Coronary artery (tissue), 2 donors: ENCODE results near the gene PUM2.

ENCODE experiments used
- DNase-seq: peaks from one replicate; pipeline ENCODE4 v3.0.0-alpha.2; 2017; ENCODE audit warnings: low spot score
- H3K27ac ChIP-seq, 2 donors: fragments of 200-600 bp; sonication (generic); one replicate each; pipeline ENCODE4 v1.5.1; 2016 to 2019
- H3K4me3 ChIP-seq: fragments of 200-600 bp; sonication (generic); 2 replicates; pipeline ENCODE4 v1.5.1; 2016; ENCODE audit warnings: mild to moderate bottlenecking, moderate library complexity
- TF ChIP-seq, protein P1 (sequence below): fragments of 200-600 bp; sonication (generic); IDR thresholded peaks from one replicate; pipeline ENCODE4 v1.5.1; 2019; ENCODE audit warnings: antibody characterized with exemption

PUM2 gene

DNA sequence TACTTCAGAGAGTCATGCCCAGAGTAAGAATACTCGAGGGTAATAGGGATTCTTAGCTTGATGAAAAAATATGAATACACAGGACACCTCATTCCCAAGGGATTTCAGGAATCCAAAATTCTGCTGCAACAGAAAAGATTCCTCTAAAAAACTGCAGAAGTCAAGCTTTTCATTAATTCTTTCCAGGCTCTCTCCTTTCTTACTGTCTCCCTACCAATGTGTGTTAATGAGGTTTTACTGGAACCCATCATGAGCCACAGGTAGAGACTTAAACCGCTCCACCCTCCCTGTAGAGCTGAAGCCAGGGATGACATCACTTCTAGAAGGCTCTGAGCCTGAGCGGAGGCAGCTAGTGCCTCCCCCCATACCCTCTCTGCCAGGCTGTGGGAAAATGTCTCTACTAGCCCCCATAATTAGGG, 129.1 kb downstream of the PUM2 start:
- no peak for DNase-seq
- Histone ChIP-seq H3K4me3 (no peak overlapping the region), H3K27ac (no peak overlapping the region)
- TF ChIP-seq, protein P1, sequence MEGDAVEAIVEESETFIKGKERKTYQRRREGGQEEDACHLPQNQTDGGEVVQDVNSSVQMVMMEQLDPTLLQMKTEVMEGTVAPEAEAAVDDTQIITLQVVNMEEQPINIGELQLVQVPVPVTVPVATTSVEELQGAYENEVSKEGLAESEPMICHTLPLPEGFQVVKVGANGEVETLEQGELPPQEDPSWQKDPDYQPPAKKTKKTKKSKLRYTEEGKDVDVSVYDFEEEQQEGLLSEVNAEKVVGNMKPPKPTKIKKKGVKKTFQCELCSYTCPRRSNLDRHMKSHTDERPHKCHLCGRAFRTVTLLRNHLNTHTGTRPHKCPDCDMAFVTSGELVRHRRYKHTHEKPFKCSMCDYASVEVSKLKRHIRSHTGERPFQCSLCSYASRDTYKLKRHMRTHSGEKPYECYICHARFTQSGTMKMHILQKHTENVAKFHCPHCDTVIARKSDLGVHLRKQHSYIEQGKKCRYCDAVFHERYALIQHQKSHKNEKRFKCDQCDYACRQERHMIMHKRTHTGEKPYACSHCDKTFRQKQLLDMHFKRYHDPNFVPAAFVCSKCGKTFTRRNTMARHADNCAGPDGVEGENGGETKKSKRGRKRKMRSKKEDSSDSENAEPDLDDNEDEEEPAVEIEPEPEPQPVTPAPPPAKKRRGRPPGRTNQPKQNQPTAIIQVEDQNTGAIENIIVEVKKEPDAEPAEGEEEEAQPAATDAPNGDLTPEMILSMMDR, result no peak

DNA sequence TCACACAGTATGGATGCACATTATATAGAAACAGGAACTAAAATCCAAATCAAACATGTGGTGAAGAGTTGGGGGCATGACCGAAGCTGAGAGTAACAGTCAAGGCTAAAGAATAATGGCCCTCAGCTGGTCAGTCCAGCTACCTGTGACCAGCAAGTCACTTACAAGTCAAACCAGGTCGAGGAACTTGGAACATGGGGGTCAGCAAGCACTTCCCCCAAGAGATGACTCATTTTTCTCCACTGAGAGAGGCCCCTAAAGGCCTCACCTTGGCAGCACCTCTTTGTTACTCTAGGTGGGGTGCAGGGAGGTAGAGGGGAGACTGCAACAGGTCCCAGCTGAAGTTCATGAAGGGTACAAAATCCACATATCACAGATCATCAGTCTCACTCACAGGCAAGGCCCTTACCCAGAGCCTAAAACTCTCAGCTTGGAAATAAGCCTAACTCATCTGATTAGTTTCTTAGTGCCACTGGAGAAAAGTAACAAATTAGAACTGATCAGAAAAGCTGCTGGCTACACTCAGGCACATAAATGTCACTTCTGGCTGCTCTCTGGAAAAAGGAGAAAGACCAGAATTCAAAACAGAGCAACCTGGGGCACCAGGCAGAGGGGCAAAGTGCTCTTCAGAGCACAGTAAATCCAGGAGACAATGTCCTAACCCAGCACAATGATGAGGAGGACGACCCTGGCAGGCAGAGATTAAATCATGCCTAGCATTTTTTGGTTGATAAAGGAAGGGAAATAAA, 129.7 kb downstream of the PUM2 start:
- H3K4me3 ChIP-seq, result no peak overlapping the region
- H3K27ac ChIP-seq, result no peak overlapping the region

DNA sequence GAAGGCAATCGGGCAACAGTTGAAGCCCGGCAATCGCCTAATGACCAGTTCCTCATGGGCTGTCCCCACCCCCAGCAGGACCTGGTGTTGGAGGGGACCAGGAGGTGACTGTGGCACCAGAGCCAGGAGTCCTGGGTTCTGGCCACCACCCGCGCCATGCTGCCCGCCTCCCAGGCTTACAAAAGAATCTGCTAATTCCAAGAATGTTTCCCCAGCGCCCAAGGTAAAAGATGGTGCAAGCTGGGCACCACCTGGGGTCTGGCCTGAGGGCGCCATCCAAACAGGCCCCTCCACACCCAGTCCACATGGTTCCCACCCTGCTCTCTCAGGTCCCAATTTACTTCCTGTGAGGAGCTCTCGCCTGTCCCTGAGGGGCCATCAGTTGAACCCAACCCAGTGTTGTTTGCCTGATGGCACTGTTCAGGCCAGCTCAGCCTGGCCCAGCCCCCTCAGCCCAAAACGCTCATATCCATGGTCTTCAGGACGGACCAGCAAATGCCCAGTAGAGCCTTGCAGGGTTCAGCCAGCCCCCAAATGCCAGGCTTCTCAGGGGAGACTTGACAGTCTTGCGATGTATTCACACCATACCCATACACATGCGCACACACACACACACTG, 130.8 kb downstream of the PUM2 start:
- no peak for DNase-seq
- Histone ChIP-seq H3K4me3 (no peak overlapping the region), H3K27ac (no peak overlapping the region)
- TF ChIP-seq, protein P1, result no peak

More for the DNA sequence above, 129.7 kb downstream of the PUM2 start:
- DNase-seq, result no peak
- TF ChIP-seq, protein P1, result no peak

DNA sequence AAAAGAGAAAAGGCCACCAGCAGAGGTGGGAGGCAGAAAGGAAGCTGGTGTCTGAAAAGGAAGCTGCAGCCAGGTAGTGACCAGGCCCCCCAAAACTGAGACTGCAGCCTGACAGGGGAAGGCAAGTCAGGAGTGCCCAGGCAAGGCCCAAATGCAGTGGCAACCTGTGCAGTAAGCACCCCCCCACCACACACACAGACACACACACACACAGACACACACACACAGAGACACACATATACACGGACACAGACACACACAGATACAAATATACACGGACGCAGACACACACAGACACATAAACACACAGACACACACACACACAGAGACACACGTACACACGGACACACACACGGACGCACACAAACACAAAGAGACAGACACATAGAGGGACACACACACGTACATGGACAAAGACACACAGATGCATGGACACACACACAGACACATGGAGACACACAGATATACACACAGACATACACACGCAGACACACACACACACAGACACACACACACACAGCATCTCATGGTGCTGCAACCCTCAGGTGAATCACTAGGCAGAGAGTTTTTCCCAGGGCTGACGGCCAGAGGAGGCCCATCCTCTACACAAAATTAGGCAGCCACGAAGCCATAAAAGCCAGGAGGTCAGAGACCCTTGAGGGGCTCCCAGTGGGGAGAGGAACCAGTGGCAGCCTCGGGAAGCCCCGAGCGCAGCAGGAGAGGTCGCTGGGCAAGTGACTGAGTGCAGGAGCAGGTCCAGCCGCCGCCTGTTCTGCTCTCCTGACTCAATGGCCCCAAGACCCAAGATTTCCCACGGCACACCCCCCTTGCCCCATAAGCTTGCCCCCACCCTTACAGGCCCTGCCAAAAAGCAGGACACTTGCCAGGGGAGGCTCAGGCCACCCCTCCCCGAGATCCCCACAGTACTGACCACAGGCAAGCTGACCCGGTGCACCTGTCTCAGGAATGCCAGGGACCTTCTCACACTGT, 132.0 kb downstream of the PUM2 start:
- no peak for DNase-seq
- no peak overlapping the region for H3K4me3 ChIP-seq
- no peak overlapping the region for H3K27ac ChIP-seq
- TF ChIP-seq, protein P1, result no peak

DNA sequence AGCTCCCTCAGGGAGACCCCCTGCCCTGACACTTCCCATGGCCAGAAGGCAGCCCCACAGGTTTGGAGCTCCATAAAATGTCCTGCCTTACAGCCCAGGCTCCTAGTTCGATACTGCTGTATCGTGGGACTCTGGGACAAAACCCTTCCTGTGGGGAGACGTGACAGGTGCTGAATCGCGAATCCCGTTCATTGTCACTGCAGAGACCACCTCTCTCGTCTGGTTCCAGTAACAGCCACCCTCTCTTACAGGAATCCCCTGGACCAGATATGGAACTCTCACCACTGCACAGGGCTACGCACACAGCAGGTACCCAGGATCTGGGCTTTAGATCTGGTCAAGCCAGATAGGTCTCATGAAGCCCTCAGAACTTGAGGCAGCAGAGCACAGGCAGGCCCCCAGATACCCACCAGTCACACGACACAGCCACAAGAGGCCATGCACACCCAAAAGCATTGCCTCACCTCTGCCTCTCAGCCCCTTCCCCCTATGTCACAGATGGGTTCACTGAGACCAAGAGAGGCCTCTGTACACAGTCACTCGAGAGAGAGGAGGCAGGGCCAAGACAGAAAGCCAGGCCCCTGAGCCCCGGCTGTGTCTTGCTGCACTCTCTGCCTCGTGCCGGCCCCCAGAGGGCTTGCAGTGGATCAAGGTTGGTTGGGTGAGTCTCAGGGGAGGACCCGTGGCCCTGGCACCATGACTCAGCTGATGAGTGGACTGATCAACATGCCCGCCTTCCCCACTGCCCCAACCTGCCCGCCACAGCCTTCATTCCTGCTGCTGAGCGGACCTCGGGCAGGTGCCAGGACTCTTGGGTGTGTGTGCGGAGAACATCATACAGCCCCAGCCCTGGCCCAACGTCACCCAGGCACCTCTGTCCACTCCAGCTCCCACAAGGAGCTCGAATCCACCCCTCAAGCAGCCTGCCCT, 133.3 kb downstream of the PUM2 start:
- DNase-seq, result no peak
- no peak overlapping the region for H3K27ac ChIP-seq
- TF ChIP-seq, protein P1, result no peak
- H3K4me3 ChIP-seq, result no peak overlapping the region
